KMS-11 (cell line): ENCODE measurements around the gene BEAN1.

Experiments
- H2AFZ ChIP-seq: fragments of 200-600 bp; sonication (generic); 2 replicates; pipeline ENCODE4 v1.6.1; 2016; ENCODE audit warnings: antibody characterized with exemption, mixed run types, low read depth
- H3K27ac ChIP-seq: fragments of 200-600 bp; sonication (generic); 2 replicates; pipeline ENCODE4 v1.6.1; 2016; ENCODE audit warnings: mild to moderate bottlenecking, mixed run types
- H3K27me3 ChIP-seq: fragments of 200-600 bp; sonication (generic); 2 replicates; pipeline ENCODE4 v1.6.1; 2017; ENCODE audit warnings: mild to moderate bottlenecking, low read depth, mixed run types, moderate library complexity; ENCODE audit not compliant: insufficient read depth
- H3K36me3 ChIP-seq: fragments of 200-600 bp; sonication (generic); 2 replicates; pipeline ENCODE4 v1.6.1; 2017; ENCODE audit warnings: mild to moderate bottlenecking, mixed run types; ENCODE audit not compliant: insufficient read depth
- H3K4me1 ChIP-seq: fragments of 200-600 bp; sonication (generic); 2 replicates; pipeline ENCODE4 v1.6.1; 2016; ENCODE audit warnings: mild to moderate bottlenecking, low read depth, mixed run types; ENCODE audit not compliant: poor library complexity, severe bottlenecking
- H3K4me2 ChIP-seq: fragments of 200-600 bp; sonication (generic); 2 replicates; pipeline ENCODE4 v1.7.0; 2016; ENCODE audit warnings: mild to moderate bottlenecking, mixed run types
- H3K4me3 ChIP-seq: fragments of 200-600 bp; sonication (generic); IDR thresholded peaks from 2 replicates; pipeline ENCODE4 v1.6.1; 2017; ENCODE audit warnings: low read depth, low read length, mixed read lengths; ENCODE audit not compliant: insufficient read depth
- H3K79me2 ChIP-seq: fragments of 200-600 bp; sonication (generic); 2 replicates; pipeline ENCODE4 v1.6.1; 2016; ENCODE audit warnings: low read depth, mixed run types; ENCODE audit not compliant: insufficient read depth
- H3K9ac ChIP-seq: fragments of 200-600 bp; sonication (generic); 2 replicates; pipeline ENCODE4 v1.6.1; 2016; ENCODE audit warnings: mild to moderate bottlenecking, mixed run types
- H4K20me1 ChIP-seq: fragments of 200-600 bp; sonication (generic); 2 replicates; pipeline ENCODE4 v1.6.1; 2016; ENCODE audit warnings: mild to moderate bottlenecking, mixed run types; ENCODE audit not compliant: insufficient read depth
- TF ChIP-seq, protein P1 (sequence below): fragments of 200-600 bp; sonication (generic); conservative IDR thresholded peaks from 2 replicates; pipeline ENCODE4 v1.6.1; 2017; ENCODE audit warnings: low read depth, mild to moderate bottlenecking, antibody characterized with exemption, low read length, moderate library complexity, mixed read lengths

The BEAN1 gene

GRCh38 chr16:66388350-66389139, 38.5 kb upstream of the BEAN1 start:
- H3K4me1 ChIP-seq: no peaks in the 10 kb centered on the region
- no peaks in the 10 kb centered on the region for H4K20me1 ChIP-seq
- H3K36me3 ChIP-seq: no peaks in the 10 kb centered on the region
- H3K4me2 ChIP-seq: no peak overlapping the region
- H2AFZ ChIP-seq: no peak overlapping the region
- TF ChIP-seq, protein P1, sequence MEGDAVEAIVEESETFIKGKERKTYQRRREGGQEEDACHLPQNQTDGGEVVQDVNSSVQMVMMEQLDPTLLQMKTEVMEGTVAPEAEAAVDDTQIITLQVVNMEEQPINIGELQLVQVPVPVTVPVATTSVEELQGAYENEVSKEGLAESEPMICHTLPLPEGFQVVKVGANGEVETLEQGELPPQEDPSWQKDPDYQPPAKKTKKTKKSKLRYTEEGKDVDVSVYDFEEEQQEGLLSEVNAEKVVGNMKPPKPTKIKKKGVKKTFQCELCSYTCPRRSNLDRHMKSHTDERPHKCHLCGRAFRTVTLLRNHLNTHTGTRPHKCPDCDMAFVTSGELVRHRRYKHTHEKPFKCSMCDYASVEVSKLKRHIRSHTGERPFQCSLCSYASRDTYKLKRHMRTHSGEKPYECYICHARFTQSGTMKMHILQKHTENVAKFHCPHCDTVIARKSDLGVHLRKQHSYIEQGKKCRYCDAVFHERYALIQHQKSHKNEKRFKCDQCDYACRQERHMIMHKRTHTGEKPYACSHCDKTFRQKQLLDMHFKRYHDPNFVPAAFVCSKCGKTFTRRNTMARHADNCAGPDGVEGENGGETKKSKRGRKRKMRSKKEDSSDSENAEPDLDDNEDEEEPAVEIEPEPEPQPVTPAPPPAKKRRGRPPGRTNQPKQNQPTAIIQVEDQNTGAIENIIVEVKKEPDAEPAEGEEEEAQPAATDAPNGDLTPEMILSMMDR: no peak
- no peak overlapping the region for H3K27ac ChIP-seq
- no peaks in the 10 kb centered on the region for H3K79me2 ChIP-seq
- no peaks in the 10 kb centered on the region for H3K27me3 ChIP-seq
- no peak overlapping the region for H3K9ac ChIP-seq
- H3K4me3 ChIP-seq: no peak overlapping the region

- H3K79me2 ChIP-seq: no peaks in the 10 kb centered on the region
- TF ChIP-seq, protein P1: no peak
- H3K27ac ChIP-seq: no peak overlapping the region
- H3K36me3 ChIP-seq: no peaks in the 10 kb centered on the region
- no peak overlapping the region for H3K4me2 ChIP-seq
- H3K4me3 ChIP-seq: no peak overlapping the region
- no peaks in the 10 kb centered on the region for H3K4me1 ChIP-seq
- no peaks in the 10 kb centered on the region for H3K27me3 ChIP-seq
- H4K20me1 ChIP-seq: no peaks in the 10 kb centered on the region
- H2AFZ ChIP-seq: no peak overlapping the region
- no peak overlapping the region for H3K9ac ChIP-seq
These were observed 37.6 kb upstream of the BEAN1 start for GRCh38 chr16:66389256-66390176.

GRCh38 chr16:66390346-66391108, 36.6 kb upstream of the BEAN1 start:
- Histone ChIP-seq H3K4me2 (no peak overlapping the region), H2AFZ (no peak overlapping the region), H3K4me1 (no peaks in the 10 kb centered on the region), H3K4me3 (no peak overlapping the region), H3K27ac (no peak overlapping the region), H3K27me3 (no peaks in the 10 kb centered on the region), H4K20me1 (no peaks in the 10 kb centered on the region), H3K9ac (no peak overlapping the region), H3K79me2 (no peaks in the 10 kb centered on the region), H3K36me3 (no peaks in the 10 kb centered on the region)
- TF ChIP-seq, protein P1: no peak
